Measurements from ENCODE around the gene C11orf68.

GRCh38 chr11:65872586-65873317 is 46.1 kb downstream of the C11orf68 start, which contains the start of gene EFEMP2:
- TF ChIP-seq ZBTB11 (tag by site-specific recombination; conservative IDR thresholded peaks at IDR 0.05; ENCODE audit: low read depth), result no peak
- TF ChIP-seq CTCF (tag by site-specific recombination; IDR thresholded peaks at IDR 0.05), result no peak
- TF ChIP-seq ZNF449 (tag by site-specific recombination; IDR thresholded peaks at IDR 0.05), result no peak
- TF ChIP-seq ZNF580 (tag by site-specific recombination; IDR thresholded peaks at IDR 0.05), result no peak
- no peak for TF ChIP-seq SP2 (tag by site-specific recombination; IDR thresholded peaks at IDR 0.05)
- no peak for TF ChIP-seq ZNF670 (tag by site-specific recombination; IDR thresholded peaks at IDR 0.05; ENCODE audit: low read depth)
- TF ChIP-seq ZFP3 (tag by site-specific recombination; IDR thresholded peaks at IDR 0.05; ENCODE audit: low read depth), result no peak
- TF ChIP-seq ZBTB7A (tag by site-specific recombination; IDR thresholded peaks at IDR 0.05; ENCODE audit: low read depth), result no peak
- TF ChIP-seq KLF16 (tag by site-specific recombination; IDR thresholded peaks at IDR 0.05), result no peak
- TF ChIP-seq ZNF274 (IDR thresholded peaks at IDR 0.05; ENCODE audit: low read length), result no peak
- no peak for TF ChIP-seq ZNF274 (tag by site-specific recombination; IDR thresholded peaks at IDR 0.05; ENCODE audit: borderline replicate concordance)
- TF ChIP-seq ZNF830 (tag by site-specific recombination; IDR thresholded peaks at IDR 0.05; ENCODE audit: low read depth), result no peak
- TF ChIP-seq, protein P1, sequence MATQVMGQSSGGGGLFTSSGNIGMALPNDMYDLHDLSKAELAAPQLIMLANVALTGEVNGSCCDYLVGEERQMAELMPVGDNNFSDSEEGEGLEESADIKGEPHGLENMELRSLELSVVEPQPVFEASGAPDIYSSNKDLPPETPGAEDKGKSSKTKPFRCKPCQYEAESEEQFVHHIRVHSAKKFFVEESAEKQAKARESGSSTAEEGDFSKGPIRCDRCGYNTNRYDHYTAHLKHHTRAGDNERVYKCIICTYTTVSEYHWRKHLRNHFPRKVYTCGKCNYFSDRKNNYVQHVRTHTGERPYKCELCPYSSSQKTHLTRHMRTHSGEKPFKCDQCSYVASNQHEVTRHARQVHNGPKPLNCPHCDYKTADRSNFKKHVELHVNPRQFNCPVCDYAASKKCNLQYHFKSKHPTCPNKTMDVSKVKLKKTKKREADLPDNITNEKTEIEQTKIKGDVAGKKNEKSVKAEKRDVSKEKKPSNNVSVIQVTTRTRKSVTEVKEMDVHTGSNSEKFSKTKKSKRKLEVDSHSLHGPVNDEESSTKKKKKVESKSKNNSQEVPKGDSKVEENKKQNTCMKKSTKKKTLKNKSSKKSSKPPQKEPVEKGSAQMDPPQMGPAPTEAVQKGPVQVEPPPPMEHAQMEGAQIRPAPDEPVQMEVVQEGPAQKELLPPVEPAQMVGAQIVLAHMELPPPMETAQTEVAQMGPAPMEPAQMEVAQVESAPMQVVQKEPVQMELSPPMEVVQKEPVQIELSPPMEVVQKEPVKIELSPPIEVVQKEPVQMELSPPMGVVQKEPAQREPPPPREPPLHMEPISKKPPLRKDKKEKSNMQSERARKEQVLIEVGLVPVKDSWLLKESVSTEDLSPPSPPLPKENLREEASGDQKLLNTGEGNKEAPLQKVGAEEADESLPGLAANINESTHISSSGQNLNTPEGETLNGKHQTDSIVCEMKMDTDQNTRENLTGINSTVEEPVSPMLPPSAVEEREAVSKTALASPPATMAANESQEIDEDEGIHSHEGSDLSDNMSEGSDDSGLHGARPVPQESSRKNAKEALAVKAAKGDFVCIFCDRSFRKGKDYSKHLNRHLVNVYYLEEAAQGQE (tag by site-specific recombination; IDR thresholded peaks at IDR 0.05), result no peak
- no peak for TF ChIP-seq ZNF501 (tag by site-specific recombination; IDR thresholded peaks at IDR 0.05)

Measured in HEK293 (cell line).